ENCODE measurements around the gene SLC23A1.
A peak's percentile ranks its signal among the peaks of the same experiment; 100 is the strongest.

The SLC23A1 gene

DNA sequence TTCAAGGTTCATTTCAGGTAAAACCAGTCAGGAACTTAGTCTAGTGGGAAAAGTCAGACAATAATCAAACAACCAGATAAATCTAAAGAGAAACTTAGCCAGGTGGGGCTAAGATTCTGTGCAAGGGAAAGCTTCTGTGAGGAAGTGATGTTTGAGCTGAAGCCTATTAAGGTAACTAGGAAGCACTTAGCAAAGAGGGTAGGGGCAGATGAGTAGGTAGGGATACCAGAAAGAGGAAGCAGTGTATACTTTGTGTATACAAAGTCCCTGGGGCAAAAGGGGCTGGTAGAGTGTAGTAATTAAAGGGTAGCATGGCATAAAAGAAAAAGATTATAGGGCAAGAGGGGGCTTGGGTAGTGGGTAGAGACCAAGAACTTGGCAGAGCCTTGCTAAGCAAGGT, 24.4 kb upstream of the SLC23A1 start:
- no peak for DNase-seq (ENCODE audit: low read depth)
- H3K4me3 ChIP-seq (ENCODE audit: low read depth, low read length), result no peak overlapping the region
- TF ChIP-seq, protein P1, sequence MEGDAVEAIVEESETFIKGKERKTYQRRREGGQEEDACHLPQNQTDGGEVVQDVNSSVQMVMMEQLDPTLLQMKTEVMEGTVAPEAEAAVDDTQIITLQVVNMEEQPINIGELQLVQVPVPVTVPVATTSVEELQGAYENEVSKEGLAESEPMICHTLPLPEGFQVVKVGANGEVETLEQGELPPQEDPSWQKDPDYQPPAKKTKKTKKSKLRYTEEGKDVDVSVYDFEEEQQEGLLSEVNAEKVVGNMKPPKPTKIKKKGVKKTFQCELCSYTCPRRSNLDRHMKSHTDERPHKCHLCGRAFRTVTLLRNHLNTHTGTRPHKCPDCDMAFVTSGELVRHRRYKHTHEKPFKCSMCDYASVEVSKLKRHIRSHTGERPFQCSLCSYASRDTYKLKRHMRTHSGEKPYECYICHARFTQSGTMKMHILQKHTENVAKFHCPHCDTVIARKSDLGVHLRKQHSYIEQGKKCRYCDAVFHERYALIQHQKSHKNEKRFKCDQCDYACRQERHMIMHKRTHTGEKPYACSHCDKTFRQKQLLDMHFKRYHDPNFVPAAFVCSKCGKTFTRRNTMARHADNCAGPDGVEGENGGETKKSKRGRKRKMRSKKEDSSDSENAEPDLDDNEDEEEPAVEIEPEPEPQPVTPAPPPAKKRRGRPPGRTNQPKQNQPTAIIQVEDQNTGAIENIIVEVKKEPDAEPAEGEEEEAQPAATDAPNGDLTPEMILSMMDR (IDR thresholded peaks at IDR 0.05; ENCODE audit: low read depth, low read length, missing control alignments), result no peak

DNA sequence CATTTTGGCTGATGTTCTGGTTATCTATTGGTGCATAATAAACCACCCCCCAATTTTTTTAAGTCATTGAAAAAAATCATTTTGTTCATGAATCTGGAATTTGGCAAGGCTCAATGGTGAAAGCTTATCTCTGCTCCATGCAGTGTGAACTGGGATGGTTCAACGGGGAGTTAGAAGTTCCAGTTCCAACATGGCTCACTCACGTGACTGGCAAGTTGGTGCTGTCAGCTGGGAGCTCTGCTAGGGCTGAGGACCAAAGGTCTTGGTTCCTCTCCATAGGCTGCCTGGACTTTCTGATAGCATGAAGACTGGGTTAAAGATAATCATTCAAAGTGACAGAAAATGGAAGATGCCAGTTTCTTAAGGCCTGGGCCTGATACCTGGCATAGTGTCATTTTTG, 23.9 kb upstream of the SLC23A1 start:
- no peak for DNase-seq (ENCODE audit: low read depth)
- no peak overlapping the region for H3K4me3 ChIP-seq (ENCODE audit: low read depth, low read length)
- TF ChIP-seq, protein P1 (IDR thresholded peaks at IDR 0.05; ENCODE audit: low read depth, low read length, missing control alignments), result no peak

DNA sequence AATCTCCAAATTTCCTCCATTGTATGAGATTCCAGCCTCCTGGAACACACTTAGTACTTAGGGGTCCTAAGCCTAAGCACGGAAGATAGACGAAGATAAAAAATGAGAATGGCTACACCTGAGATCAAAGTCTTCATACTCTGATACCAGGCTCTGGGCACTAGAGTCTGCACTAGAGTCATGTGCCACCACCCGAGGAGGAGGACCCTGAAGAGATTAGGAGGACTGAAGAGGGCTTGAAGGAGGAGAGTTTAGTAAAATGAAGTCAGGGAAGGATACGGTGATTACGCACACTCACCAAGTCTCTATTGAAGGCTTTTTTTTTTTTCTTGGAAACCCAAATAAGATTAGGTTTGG, 21.4 kb upstream of the SLC23A1 start:
- TF ChIP-seq, protein P1 (IDR thresholded peaks at IDR 0.05; ENCODE audit: low read depth, low read length, missing control alignments), result no peak
- DNase-seq (ENCODE audit: low read depth), result no peak
- peak overlapping the region; percentile 68; the same call in 1 of the 2 replicates for H3K4me3 ChIP-seq (ENCODE audit: low read depth, low read length)

DNA sequence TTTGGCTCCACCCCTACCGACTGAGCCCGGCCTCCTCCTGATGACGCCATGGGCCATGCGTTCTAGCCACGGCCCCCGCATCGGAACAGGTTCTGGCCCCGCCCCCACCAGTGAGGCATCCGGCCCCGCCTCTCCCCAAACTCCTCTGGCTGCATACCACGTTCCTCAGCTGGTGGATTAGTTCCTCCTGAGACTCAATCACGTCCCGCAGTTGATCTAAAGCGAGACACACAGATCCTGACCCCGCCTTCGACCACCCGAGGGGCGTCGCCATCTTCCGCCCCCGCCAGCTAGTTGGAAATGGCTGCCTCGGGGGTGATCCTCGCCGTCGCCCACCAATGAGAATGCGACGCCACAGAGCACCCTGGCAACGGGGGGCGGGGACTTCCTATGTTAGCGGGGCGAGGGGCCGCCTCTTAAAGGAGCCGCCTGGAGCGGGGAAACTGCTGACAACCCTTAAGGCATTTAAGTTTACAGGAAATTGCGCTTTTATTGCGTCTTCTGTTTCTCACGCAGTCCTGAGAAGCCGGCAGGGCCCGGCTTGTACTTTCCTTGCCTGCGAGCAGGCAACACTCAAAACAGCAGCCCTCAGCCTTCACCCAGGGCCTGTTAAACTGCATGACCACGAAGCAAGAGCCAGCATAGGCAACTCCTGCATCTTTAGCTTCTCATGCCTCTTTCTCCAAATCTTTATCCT, 20.8 kb upstream of the SLC23A1 start, which contains the start of gene SPATA24:
Gene SPATA24 (minus strand): TSS at position 303 of the 697 bp plus-strand sequence. CDS start 29 bp downstream, at position 274.
- DNase-seq (ENCODE audit: low read depth), result peak; percentile 93
- peak within 1 kb of the TSS; percentile 68 for H3K4me3 ChIP-seq (ENCODE audit: low read depth, low read length)
- TF ChIP-seq, protein P1 (IDR thresholded peaks at IDR 0.05; ENCODE audit: low read depth, low read length, missing control alignments), result no peak

DNA sequence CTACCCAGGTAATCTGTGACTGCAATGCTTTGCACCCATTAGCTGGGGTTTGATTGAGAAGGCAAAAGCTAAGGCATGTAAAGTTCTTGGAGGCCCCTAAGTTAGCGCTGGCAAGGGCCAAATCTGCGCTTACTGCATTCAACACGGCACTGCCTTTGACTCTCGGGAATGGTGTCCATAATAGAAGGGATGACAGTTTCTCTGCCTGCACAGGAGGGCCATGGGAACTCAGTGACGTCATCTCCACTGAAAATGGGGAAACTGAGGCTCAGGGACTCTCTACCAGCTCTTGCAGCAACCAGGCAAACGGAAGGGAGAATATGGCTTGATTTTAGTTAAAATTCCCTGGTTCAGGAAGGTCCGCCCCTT, 20.3 kb upstream of the SLC23A1 start:
- DNase-seq (ENCODE audit: low read depth), result no peak
- TF ChIP-seq, protein P1 (IDR thresholded peaks at IDR 0.05; ENCODE audit: low read depth, low read length, missing control alignments), result no peak
- H3K4me3 ChIP-seq (ENCODE audit: low read depth, low read length), result peak overlapping the region; percentile 68

DNA sequence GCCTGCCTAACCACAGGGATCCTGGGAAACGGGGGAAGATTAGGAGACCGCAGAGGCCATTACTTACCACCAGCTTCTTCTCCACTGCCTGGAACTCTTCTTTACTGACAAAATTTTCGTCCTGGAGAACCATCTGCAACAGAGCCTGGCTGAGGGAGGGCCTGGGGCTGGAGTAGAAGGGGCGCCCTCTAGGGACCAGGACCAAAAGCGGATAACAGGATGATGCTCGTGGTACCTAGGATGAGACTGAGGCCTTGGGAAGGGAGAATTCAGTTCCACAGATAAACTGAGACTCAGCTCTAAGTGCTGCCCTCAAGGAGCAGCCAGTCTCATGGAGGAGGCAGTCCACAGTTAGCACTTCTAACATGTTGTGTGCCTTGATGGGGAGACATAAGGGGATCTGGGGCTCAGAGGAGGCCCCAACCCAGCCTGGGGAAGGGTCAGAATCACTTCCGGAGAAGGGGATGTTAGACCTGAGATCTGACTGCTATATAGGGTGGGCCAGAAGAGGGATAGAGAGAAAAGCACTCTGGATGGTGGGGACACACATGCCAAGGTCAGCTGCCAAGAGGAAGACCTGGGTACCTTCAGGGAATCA, 19.6 kb upstream of the SLC23A1 start:
- no peak overlapping the region for H3K4me3 ChIP-seq (ENCODE audit: low read depth, low read length)
- TF ChIP-seq, protein P1 (IDR thresholded peaks at IDR 0.05; ENCODE audit: low read depth, low read length, missing control alignments), result peak; percentile 73
- DNase-seq (ENCODE audit: low read depth), result no peak

DNA sequence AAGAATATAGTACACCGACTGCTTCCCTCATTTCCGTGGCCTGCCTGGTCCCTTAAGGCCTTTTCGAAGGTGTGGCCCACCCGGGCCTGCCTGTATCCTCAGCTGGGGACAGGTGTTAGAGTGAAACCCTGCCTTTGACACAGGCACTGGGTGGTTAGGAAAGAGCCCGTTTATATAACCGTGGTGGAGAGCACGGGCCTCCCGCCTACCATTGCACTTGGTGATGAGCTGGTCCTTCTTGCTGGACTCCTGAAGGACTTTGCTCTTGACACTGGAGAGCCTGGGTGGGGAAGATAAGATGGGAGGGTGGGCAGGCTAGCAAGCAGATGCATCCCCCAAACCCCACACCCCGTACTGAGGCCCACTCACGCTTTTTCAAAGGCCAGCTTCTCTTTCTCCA, 18.4 kb upstream of the SLC23A1 start:
- no peak for DNase-seq (ENCODE audit: low read depth)
- no peak overlapping the region for H3K4me3 ChIP-seq (ENCODE audit: low read depth, low read length)
- TF ChIP-seq, protein P1 (IDR thresholded peaks at IDR 0.05; ENCODE audit: low read depth, low read length, missing control alignments), result no peak

Measured in GM12864 (cell line).